Endothelial cell of umbilical vein (primary cell): ENCODE measurements around the gene MED7. TPM values are rescaled to one million over a fixed set of nuclear protein-coding genes. Genes with fewer than 3 reads are reported as not detected.

Experiments used
- BruUV-seq: library from RNA; stranded (reverse); fragments of 400-500 nt; replicated peaks from 2 replicates; lab custom pipeline; 2021; lab: Mats Ljungman, UMichigan
- CTCF ChIA-PET: fragments of 300-600, 350-600 bp; sonication (Branson Sonifier 250); formaldehyde crosslinking; loops from one replicate; lab custom pipeline; 2021; ENCODE audit warnings: antibody characterized with exemption, inconsistent platforms; lab: Charles Lee
- POLR2A ChIA-PET: fragments of 300-600, 350-600 bp; sonication (Branson Sonifier 250); formaldehyde crosslinking; loops from one replicate; lab custom pipeline; 2021; ENCODE audit warnings: antibody characterized with exemption, inconsistent platforms; lab: Charles Lee
- DNase-seq: peaks from one replicate; pipeline ENCODE4 v3.0.0-alpha.2; 2011; ENCODE audit warnings: low read depth, low spot score
- FAIRE-seq: peaks from 2 replicates; lab custom pipeline; 2011; peaks lifted over from hg19 to GRCh38; lab: Jason Lieb, UNC
- H2AFZ ChIP-seq: 2 replicates; pipeline ENCODE4 v1.6.0; 2012; ENCODE audit warnings: low read depth, low read length, control low read depth, inconsistent platforms
- H3K27ac ChIP-seq: 2 replicates; pipeline ENCODE4 v1.5.1; 2011; ENCODE audit warnings: low read depth, mild to moderate bottlenecking, control low read depth, low read length, moderate library complexity; ENCODE audit not compliant: insufficient read depth
- H3K27me3 ChIP-seq, 2 experiments: 2 replicates each; pipeline versions ENCODE4 v1.6.0 to v1.6.1; 2011; ENCODE audit warnings: low read length in 2 of 2, mixed read lengths in 1 of 2; ENCODE audit not compliant: control insufficient read depth in 2 of 2, insufficient read depth in 2 of 2
- H3K36me3 ChIP-seq, 2 experiments: 2 replicates in 1 of 2; 3 replicates in 1 of 2; pipeline ENCODE4 v1.5.1; 2011; ENCODE audit warnings: low read length in 2 of 2, mild to moderate bottlenecking in 1 of 2, moderate library complexity in 1 of 2; ENCODE audit not compliant: control insufficient read depth in 2 of 2, insufficient read depth in 2 of 2; ENCODE audit errors: extremely low read depth in 1 of 2
- H3K4me1 ChIP-seq: 3 replicates; pipeline ENCODE4 v1.5.1; 2011; ENCODE audit warnings: mild to moderate bottlenecking, low read length; ENCODE audit not compliant: control insufficient read depth, insufficient read depth; ENCODE audit errors: extremely low read depth
- H3K4me2 ChIP-seq: 2 replicates; pipeline ENCODE4 v1.6.1; 2011; ENCODE audit warnings: low read length, control low read depth, mixed read lengths; ENCODE audit not compliant: insufficient read depth
- H3K4me3 ChIP-seq, 3 experiments: fragments of 200-600 bp in 1 of 3; sonication (generic), shearing (Covaris generic) in 1 of 3; replicated peaks in 1 of 3; 2 replicates each; pipeline ENCODE4 v1.5.1; 2011 to 2016; ENCODE audit warnings: control low read depth in 3 of 3, low read length in 3 of 3, mild to moderate bottlenecking in 2 of 3, inconsistent platforms in 1 of 3, low read depth in 1 of 3, moderate library complexity in 1 of 3; ENCODE audit not compliant: insufficient read depth in 1 of 3
- H3K79me2 ChIP-seq: 2 replicates; pipeline ENCODE4 v1.6.0; 2012; ENCODE audit warnings: low read length, inconsistent platforms; ENCODE audit not compliant: control insufficient read depth, insufficient read depth
- H3K9ac ChIP-seq: replicated peaks from 2 replicates; pipeline ENCODE3; 2011; ENCODE audit warnings: low read length, control low read depth; ENCODE audit not compliant: insufficient read depth; ENCODE audit errors: extremely low read depth
- H3K9me1 ChIP-seq: replicated peaks from 3 replicates; pipeline ENCODE4 v1.6.0; 2011; ENCODE audit warnings: mild to moderate bottlenecking, low read length; ENCODE audit not compliant: control insufficient read depth, insufficient read depth; ENCODE audit errors: extremely low read depth
- H3K9me3 ChIP-seq: replicated peaks from 2 replicates; pipeline ENCODE4 v1.5.1; 2012; ENCODE audit warnings: low read length, inconsistent platforms; ENCODE audit not compliant: control insufficient read depth, insufficient read depth
- H4K20me1 ChIP-seq: replicated peaks from 2 replicates; pipeline ENCODE3; 2011; ENCODE audit warnings: mild to moderate bottlenecking, low read length; ENCODE audit not compliant: control insufficient read depth, insufficient read depth; ENCODE audit errors: extremely low read depth
- CTCF ChIP-seq, 2 donors: IDR thresholded peaks; 1 replicate in 1 of 2; 2 replicates in 1 of 2; pipeline ENCODE4 v1.5.1; 2011; ENCODE audit warnings: low read length in 2 of 2, mild to moderate bottlenecking in 2 of 2, moderate library complexity in 2 of 2, control low read depth in 1 of 2, inconsistent platforms in 1 of 2, low read depth in 1 of 2; ENCODE audit not compliant: insufficient read depth in 1 of 2; ENCODE audit errors: extremely low read depth in 1 of 2
- EZH2 ChIP-seq: IDR thresholded peaks from 2 replicates; pipeline ENCODE4 v1.6.1; 2012; ENCODE audit warnings: borderline replicate concordance, low read depth, mild to moderate bottlenecking, moderate library complexity, low read length, inconsistent platforms; ENCODE audit not compliant: severe bottlenecking
- FOS ChIP-seq: IDR thresholded peaks from 2 replicates; pipeline ENCODE4 v1.6.1; 2011; ENCODE audit warnings: mild to moderate bottlenecking, low read length, moderate library complexity, borderline replicate concordance; ENCODE audit not compliant: insufficient read depth
- GATA2 ChIP-seq: IDR thresholded peaks from 2 replicates; pipeline ENCODE4 v1.7.0; 2011; ENCODE audit warnings: low read depth, mild to moderate bottlenecking, moderate library complexity, mixed read lengths, low read length; ENCODE audit not compliant: insufficient read length, insufficient read depth
- JUN ChIP-seq: IDR thresholded peaks from 2 replicates; pipeline ENCODE4 v1.6.1; 2011; ENCODE audit warnings: borderline replicate concordance, low read depth; ENCODE audit not compliant: insufficient read length, insufficient read depth
- MAX ChIP-seq: IDR thresholded peaks from 2 replicates; pipeline ENCODE4 v1.6.1; 2011; ENCODE audit not compliant: insufficient read depth, insufficient read length
- MYC ChIP-seq: IDR thresholded peaks from one replicate; pipeline ENCODE4 v1.6.1; 2011; ENCODE audit warnings: mild to moderate bottlenecking, low read depth, low read length
- POLR2A ChIP-seq: IDR thresholded peaks from 2 replicates; pipeline ENCODE4 v1.6.1; 2012; ENCODE audit warnings: low read depth, mild to moderate bottlenecking, control low read depth, low read length
- POLR2AphosphoS5 ChIP-seq: IDR thresholded peaks from 2 replicates; pipeline ENCODE4 v1.6.1; 2012; ENCODE audit warnings: low read depth, mild to moderate bottlenecking, control low read depth, low read length, moderate library complexity; ENCODE audit not compliant: insufficient read depth
- dilution Hi-C: fragments of 300-500 bp; cut with MboI; formaldehyde crosslinking; loops from one replicate; pipeline ENCODE4 v1.15.0; 2019; ENCODE audit warnings: low sequenced_read_pairs; ENCODE audit not compliant: extremely low pct_ligation_motif_present
- intact Hi-C: fragments of 100-400 bp; cut with micrococcal nuclease; formaldehyde crosslinking; loops from one replicate; pipeline ENCODE4 v1.10.0; 2022
- polyA plus RNA-seq, 4 experiments: library from polyadenylated mRNA; depleted of rRNA in 3 of 4; stranded (reverse) in 3 of 4; unstranded in 1 of 4; fragments of >200 nt; gene quantifications; 2 replicates each; pipeline versions ENCODE4 v1.2.1 to v1.2.3, GENCODE V29; 2011 to 2012; ENCODE audit warnings: missing spikeins in 1 of 4
- total RNA-seq: library from RNA; stranded (reverse); gene quantifications from 2 replicates; pipeline ENCODE4 v1.2.3, GENCODE V29; 2021

MED7 gene
- total and polyA plus RNA-seq, 2 donors (not counting 3 experiments of a cell fraction or from before 2014, with no cell fraction given) = 4.3 to 9.2 TPM

- POLR2A ChIA-PET = no interaction called here
- no peak for FAIRE-seq
- no peak overlapping the region for H3K27ac ChIP-seq
Observed at GRCh38 chr5:157161996-157162395, 19.3 kb upstream of the MED7 start.

More at GRCh38 chr5:157161996-157162395, 19.3 kb upstream of the MED7 start:
- Histone ChIP-seq H3K4me1 (no peaks in the 10 kb centered on the region), H2AFZ (no peak overlapping the region), H3K9me3 (no peaks in the 10 kb centered on the region), H3K9me1 (no peaks in the 10 kb centered on the region), H3K27me3 (no peaks in the 10 kb centered on the region), H3K36me3 (no peaks in the 10 kb centered on the region), H3K4me3 (no peak overlapping the region), H4K20me1 (no peaks in the 10 kb centered on the region), H3K4me2 (no peak overlapping the region), H3K79me2 (no peaks in the 10 kb centered on the region), H3K9ac (no peak overlapping the region)
- dilution Hi-C loops = no loop called here
- CTCF ChIA-PET = interaction anchor here (1.6 kb wide), 1 partner anchor 13 kb away, joined by 8 read pairs; no protein-coding TSS in a partner anchor
- BruUV-seq = no TSS peak
- DNase-seq = no peak
- intact Hi-C loops = no loop called here
- TF ChIP-seq POLR2AphosphoS5 (no peak), CTCF (IDR thresholded peaks at IDR 0.05; ENCODE audit: extremely low read depth in 1 of 2, insufficient read depth in 1 of 2, low read depth in 1 of 2, low read length in 2 of 2) (no peak), EZH2 (no peak), GATA2 (no peak), POLR2A (no peak), JUN (no peak), FOS (no peak), MAX (no peak), MYC (no peak)
